Measurements from ENCODE around the gene ANO8.
"Not testable (repeated sequence)": the region's sequence is repeated elsewhere in the genome, so short reads cannot be mapped to it uniquely, and the experiment has no call there.

The ANO8 gene

GRCh38 chr19:17285415-17286135, 49.1 kb downstream of the ANO8 start:
- no peak for DNase-seq

GRCh38 chr19:17283504-17283996, 51.1 kb downstream of the ANO8 start:
- no peak for DNase-seq

- peak; percentile 77 for DNase-seq
Measured at GRCh38 chr19:17282488-17283125, 52.0 kb downstream of the ANO8 start.

- DNase-seq, result no peak
Measured at GRCh38 chr19:17281391-17282304, 53.0 kb downstream of the ANO8 start, which contains the start of gene ANKLE1. TSS of gene ANKLE1 (plus strand) at chr19:17281901. CDS start at chr19:17281921, 20 bp downstream.

GRCh38 chr19:17279436-17279835, 55.2 kb downstream of the ANO8 start:
- no peak for DNase-seq

GRCh38 chr19:17275441-17276175, 59.0 kb downstream of the ANO8 start:
- no peak for DNase-seq

GRCh38 chr19:17274892-17275291, 59.8 kb downstream of the ANO8 start:
- DNase-seq, result not testable (repeated sequence)

Measured in fibroblast of skin of back (primary cell).